HG02588 (cell line): ENCODE data around the gene PLD4.
"Not testable (repeated sequence)": the region's sequence is repeated elsewhere in the genome, so short reads cannot be mapped to it uniquely, and the experiment has no call there.

Source experiments
- ATAC-seq: cut with Tn5 transposase; IDR thresholded peaks from one replicate; pipeline ENCODE4 v1.9.1; 2021; ENCODE audit warnings: mild to moderate bottlenecking, moderate library complexity; ENCODE audit not compliant: unreplicated experiment

Gene PLD4

DNA sequence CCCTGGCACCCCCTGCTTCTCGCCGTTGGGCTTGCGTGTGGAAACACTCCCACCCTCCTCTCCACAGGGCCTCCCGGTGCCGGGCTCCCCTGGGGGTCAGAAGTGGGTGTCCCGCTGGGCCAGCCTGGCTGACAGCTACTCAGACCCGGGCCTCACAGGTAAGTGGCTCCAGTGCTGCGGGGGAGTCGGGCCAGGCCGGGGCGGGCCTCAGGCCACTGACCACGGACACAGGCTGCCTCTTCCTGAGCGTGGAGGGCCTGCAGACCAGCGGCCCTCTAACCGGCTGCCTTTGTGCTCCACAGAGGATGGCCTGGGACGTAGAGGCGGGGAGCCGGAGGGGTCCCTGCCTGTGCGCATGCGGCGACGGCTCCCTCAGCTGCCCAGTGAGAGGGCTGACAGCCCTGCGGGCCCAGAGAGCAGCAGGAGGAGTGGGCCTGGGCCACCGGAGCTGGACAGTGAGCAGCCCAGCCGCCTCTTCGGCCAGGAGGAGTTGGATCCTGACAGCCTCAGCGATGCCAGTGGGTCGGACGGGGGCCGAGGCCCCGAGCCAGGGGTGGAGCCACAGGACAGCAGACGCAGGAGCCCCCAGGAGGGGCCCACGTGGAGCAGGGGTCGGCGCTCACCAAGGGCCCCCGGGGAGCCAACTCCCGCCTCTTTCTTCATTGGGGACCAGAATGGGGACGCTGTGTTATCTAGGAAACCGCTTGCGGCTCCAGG, 38.5 kb upstream of the PLD4 start:
- no peak for ATAC-seq

DNA sequence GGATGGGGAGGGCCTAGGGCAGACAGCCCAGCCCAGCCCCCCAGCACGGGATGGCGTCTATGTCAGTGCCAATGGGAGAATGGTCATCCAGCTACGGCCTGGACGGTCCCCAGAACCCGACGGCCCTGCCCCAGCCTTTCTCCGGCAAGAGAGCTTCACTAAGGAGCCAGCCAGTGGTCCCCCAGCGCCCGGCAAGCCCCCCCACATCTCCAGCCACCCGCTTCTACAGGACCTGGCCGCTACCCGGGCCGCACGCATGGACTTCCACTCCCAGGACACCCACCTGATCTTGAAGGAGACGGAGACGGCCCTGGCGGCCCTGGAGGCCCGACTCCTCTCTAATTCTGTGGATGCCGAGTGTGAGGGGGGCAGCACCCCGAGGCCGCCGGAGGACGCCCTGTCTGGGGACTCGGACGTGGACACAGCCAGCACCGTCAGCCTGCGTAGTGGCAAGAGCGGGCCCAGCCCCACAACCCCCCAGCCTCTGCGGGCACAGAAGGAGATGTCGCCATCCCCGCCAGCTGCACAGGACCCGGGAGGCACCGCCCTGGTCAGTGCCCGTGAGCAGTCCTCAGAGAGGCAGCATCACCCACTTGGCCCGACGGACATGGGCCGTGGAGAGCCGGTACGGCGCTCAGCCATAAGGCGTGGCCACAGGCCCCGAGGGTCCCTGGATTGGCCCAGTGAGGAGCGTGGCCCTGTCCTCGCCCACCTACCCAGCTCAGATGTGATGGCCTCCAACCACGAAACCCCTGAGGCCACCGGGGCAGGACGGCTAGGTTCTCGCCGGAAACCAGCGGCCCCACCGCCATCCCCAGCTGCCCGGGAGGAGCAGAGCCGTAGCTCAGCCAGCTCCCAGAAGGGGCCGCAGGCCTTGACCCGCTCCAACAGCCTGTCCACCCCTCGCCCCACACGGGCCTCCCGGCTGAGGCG, 37.7 kb upstream of the PLD4 start:
- no peak for ATAC-seq

DNA sequence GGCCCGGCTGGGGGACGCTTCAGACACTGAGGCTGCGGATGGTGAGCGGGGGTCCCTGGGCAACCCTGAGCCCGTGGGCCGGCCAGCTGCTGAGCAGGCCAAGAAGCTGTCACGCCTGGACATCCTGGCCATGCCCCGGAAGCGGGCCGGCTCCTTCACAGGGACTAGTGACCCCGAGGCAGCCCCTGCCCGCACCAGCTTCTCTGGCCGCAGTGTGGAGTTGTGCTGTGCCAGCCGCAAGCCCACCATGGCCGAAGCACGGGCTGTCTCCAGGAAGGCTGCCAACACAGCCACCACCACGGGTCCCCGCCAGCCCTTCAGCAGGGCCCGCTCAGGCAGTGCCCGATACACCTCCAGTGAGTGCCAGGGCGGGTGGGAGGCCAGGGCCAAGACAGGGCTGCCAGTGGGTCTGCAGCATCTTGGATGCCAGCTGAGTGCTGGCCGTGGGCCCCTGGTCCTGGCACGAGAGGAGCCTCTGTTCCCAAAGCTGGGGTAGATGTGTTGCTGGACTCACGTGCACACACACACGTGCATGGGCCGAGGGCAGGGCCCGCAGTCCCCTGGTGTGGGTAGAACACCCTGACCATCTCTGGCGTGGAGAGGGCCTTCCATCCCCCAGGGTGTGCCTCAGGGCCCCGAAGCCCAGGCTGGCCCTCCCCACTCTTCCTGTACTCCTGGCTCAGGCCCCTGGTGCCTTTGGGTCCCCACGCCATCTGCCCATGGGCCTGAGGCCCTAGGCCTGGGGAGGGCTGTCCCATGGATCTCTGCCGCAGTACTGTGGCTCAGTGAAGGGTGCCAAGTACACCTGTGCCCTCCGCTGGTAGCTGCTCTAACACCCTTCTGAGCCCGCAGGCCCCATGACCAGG, 36.8 kb upstream of the PLD4 start:
- ATAC-seq: no peak

DNA sequence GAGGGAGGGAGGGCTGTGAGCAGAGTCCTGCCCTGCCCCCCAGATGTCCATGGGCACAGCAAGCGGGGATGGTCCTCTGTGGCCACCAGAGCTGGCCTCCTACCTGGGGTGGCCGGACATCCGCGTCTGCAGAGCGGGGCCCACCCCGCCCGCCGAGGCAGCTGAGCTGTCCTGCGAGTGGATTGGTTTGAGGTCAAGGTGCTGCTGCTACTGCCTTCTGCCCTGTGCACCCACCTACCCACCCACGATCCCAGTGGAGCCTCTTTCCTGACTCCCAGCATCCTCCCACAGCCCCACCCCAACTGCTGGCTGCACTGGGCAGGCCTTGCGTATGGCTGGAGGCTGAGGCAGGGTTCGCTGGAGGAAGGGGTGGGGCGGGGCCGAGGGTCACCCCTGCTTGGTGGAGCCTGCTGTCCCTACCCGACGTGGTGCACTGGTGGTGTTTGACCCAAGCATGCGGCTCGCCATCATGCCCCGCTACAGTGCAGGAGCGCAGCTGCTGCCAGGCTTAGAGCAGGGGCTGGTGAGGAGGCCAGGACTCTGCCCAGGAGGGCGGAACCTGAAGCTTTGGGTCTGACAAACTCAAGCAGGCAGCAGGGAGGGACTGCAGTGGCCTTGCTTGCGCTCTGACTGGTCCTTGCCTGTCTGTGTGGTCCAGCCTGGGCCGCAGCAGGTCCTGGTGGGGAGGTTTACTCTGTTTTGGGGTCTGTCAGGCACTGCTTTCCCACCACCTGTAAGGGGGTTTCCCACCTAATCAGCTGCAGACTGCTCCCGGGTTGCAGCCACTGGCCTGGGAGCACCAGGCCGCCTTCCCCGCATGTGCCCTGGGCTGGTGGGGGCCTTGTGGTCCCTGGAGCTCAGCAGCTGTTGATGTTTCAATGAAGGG, 35.9 kb upstream of the PLD4 start:
- ATAC-seq: no peak

DNA sequence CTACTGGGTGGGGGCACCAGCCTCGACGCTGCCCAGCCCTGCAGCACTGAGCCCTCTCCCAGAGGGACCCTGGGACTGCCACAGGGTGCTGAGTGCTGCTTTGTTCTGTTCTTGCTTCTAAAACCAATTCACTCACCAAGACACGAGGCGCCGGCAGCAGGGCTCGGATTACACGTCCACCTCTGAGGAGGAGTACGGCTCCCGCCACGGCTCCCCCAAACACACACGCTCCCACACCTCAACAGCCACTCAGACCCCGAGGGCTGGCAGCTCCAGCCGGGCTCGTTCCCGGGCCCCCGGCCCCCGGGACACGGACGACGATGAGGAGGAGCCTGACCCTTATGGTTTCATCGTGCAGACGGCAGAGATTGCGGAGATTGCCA, 35.3 kb upstream of the PLD4 start:
- ATAC-seq: no peak

DNA sequence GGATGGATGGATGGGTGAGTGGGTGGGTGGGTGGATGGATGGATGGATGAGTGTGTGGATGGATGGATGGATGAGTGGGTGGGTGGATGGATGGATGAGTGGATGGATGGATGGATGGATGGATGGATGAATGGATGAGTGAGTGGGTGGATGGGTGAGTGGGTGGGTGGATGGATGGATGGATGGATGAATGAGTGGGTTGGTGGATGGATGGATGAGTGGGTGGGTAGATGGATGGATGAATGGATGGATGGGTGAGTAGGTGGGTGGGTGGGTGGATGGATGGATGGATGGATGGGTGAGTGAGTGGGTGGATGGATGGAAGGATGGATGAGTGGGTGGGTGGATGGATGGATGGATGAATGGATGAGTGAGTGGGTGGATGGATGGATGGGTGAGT, 34.4 kb upstream of the PLD4 start:
- not testable (repeated sequence) for ATAC-seq

DNA sequence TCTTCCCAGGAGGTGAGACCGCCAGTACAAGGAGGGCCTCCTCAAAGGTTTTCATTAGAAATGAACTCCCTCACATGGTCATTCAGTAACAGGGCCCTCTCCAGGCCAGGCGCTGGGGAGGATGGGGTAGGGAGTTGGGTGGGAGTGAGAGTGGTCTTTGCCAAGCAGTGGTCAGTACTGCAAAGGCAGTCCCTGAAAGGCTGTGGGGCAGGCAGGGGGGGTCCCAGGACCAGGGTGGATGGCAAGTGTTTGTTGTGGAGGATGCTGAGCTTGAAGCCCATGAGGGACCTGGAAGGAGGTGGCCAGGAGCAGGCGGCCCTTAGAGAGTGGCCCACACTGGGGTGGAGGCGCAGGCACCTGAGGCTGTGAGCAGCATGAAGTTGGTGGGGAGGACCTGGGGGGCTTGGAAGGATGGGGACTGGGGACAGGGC, 33.5 kb upstream of the PLD4 start:
- ATAC-seq: no peak

DNA sequence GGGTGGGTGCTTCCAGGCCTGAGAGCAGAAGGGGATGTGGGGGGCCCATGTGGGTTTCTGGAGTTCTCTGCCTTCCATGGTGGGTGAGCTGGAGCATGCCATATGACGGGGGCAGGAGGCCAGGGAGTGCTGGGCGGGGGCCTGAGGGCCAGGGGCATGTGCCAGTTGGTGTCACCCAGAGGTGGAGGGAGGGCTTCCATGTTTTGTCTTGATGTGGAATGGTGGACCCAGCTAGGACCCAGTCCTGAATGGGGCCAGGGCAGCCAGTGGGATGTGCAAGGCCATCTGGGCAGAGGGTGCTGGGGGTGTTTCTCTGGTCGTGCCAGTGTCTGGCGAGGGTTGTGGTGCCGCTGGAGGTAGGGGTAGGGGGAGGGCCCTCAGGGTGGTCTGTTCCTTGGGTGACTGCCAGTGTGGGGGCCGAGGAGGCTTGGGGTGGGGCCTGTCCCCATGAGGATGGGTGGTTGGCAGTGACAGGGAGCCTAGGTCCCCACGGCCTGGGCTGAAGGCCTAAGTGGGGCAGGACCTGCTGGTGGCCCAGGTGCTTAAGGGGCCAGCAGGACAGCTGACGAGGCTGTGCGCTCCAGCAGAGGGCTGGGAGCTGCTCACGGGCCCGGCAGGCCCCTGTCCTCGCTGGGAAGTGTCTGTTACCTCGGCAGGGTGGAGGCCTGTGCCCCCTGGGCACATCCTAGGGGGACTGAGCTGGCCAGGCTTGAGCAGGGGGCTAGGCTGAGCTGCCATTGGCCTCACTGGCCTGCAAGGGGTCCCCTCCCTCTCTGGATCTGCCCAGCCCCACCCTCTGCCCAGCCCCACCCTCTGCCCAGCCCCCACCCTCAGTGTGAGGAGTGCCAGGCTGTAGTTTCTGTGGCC, 32.8 kb upstream of the PLD4 start:
- no peak for ATAC-seq

DNA sequence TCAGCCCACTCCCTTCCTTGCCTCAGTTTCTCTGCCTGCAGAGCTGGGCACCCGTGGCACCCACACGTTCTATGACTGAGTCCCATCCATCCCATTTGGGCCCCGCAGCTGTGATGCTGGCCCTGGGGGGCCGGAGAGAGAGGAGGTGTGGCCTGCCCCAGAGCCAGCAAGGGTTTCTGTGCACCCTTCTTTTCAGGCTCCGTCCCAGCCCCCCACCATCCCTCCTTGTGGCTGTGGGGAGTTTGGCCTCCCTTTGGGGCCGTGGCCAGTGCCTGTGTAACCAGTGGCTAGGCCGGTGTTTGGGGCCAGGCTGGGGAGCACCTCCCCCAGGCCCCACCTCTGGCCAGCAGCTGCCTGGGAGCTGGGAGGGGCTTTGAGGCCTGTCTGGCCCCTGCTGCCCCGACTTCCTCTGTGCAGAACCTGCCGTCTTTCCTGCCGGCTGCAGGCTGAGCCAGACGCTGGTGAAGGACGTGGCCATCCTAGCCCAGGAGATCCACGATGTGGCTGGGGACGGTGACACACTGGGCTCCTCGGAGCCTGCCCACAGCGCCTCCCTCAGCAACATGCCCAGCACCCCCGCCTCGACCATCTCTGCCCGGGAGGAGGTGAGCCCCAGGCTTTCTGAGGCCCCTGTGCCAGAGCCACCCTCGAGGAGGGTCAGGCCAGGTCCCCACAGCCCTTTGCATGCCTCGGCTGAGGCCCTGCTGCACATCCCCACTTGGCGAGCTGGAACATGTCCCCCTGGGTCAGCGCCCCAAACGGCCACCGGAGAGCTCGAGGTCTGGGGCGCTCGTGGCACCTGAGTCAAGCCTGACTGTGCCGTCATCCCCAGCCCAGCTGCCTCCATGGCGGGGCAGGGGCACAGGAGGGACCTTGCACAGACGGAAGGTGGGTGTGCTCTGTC, 31.9 kb upstream of the PLD4 start:
- no peak for ATAC-seq

DNA sequence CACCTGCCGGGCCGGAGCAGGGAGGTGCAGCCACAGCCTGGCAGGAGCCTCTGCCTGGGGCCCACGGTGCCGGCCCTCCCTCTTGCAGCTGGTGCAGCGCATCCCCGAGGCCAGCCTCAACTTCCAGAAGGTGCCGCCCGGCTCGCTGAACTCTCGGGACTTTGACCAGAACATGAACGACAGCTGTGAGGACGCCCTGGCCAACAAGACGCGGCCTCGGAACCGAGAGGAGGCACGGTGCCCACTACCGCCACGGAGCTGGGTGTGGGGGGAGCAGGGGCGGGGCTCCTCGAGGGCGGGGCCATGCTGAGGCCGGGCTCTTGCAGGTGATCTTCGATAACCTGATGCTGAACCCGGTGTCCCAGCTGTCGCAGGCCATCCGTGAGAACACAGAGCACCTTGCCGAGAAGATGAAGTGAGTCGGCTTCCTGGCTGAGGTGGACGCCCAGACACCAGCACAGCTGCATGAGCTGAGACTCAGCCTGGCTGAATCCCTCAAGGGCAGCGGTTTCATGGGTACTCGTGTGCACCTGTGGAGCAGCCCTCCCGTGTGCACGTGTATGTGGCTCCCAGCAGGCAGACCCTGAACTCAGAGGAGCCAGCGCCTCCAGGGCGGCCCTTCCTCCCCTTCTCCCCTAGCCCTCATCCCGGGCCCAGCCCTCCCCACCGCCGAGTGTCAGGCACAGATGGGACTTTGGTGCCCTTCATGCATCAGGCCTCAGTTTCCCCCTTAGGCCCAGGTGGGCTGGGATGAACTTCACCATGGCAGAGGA, 31.1 kb upstream of the PLD4 start:
- ATAC-seq: no peak

DNA sequence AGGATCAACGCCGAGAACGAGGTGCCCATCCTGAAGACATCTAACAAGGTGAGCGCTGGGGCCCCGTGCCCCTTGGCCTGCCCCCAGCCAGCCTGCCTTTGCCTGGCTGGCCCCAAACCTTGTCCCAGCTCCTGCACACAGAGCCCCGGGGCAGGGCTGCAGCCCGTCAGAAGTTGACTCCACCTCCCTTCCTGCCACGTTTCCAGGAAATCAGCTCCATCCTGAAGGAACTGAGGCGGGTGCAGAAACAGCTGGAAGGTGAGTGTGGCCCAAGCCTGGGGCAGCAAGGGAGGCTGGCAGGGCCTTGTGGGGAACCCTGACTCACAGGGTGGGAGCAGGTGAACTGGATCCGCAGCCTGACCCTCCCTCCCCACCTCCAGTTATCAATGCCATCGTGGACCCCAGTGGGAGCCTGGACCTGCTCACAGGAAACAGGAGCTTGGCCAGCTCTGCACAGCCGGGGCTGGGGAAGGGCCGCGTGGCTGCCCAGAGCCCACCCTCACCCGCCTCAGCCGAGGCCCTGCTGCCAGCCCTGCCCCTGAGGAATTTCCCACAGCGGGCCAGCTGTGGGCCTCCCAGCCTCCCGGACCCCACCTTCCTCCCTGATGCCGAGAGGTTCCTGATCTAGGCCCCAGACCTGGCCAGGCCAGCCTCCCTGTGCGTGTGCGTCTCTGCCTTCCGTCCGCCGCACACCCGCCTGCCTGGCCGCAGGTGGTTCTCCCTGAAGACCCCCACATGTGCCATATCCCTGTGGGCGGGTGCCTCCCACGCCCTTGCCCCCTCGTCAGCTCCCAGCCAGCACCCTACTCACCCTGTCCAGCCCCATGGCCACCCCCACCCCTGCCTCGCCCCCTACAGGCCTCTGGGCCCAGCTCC, 30.1 kb upstream of the PLD4 start:
- ATAC-seq: no peak

DNA sequence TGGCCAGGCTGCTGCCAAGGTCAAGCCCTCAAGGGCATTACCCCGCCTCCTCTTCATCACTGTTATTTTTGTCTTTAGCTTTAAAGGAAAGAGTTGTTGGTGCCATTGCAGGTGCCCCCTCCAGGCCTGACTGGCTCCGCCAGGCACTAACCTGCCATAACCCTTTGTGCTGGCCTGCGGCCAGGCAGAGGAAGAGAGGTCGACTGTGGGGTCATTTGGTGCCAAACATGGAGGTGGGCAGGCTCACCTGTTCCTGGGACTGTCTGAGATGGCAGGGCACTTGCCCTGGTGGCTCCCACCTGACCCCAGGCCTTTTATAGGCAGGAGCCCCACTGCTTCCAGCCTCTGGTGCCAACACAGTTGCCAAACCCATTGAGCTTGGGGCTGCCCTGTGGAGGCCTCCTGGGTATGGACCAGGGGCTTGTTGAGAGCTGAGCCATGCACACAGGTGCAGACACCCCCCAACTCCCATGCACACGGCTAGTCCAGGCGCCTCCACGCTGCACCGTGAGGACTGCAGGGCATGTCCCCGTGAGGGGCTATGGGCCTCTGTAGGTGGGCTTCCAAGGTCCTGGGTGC, 29.4 kb upstream of the PLD4 start:
- ATAC-seq: no peak

DNA sequence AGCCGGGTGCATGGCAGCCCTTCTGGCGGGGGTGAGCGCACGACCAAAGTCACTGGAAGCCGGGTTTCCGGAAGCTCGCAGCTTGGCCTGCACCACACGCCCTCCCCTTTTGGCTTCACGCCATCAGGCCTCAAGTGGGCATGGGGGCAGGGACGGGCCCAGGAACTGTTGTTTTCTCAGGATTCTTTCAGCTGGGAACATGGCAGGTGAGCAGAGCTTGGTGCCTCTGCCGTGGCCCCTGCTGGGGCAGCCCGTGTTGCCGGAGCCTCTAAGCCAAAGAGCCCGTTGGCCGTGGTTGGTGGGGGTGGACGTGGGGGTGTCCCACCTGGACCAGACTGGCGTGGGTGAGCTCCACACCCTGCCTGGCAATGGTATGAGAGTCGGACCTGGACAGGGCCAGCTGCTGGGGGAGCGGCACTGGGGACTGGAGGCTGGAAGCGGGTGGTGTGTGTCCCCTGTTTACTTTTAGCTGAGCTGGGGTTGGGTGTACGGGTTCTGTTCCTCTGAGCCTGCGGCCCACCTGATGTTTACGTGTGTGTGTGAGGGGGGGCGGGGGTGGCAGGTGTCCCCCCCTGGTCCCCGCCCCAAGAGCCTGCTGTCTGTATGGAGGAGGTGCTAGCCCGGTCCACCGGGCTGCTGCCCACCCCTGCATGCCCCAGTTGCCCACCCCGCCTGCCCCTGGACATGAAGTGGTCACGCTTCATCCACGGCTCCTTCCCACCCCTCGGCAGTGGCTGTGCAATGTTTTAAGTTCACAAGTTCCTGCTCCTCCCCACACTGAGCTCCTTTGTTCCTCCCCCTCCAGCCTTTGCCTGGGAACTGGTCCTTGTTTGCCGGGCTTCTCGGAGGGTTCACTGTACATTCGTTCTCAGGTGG, 28.7 kb upstream of the PLD4 start:
- no peak for ATAC-seq

DNA sequence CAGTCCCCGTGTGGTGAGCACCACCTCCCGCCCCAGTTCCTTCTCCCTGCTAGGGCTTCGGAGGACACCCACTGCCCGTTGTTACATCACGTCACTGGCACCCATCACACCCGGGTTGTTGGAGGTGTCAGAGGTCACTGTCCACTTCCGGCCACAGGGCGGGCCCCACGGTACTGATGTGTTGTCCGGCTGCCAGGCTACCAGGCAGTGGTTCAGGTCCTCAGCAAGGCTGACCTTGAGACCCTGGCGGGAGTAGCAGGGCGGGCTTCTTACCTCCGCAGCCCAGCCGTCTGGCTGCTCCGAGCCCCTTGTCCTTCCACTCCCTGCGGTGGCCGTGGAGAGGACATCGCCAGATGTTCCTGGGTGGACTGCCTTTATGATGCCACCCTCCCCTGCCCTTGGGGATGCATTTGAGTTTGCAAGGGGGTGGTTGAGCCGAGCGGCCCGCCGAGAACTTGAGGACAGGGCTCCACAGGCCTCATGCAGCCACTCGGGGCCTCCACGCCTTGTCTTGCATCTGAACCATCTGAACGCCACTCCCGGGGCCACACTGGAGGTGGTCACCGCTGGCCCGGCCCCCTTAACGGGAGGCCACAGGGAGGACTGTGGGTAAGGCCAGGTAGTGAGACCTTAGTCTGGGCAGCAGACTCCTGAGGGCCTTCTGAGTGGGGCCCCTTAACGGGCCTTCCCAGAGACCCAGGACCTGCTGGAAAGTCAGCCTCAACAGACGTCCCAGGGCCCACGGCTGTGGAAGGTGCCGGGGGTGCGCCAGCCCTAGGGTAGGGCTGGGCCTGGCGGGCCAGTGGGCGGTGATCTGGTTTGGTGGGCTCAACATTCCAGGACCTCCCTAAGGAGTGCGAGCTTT, 27.1 kb upstream of the PLD4 start:
- ATAC-seq: no peak
